GM12872 (cell line): Measurements from ENCODE around the gene TUBB1.

Experiments used
- TF ChIP-seq, protein P1 (sequence below): IDR thresholded peaks from 3 replicates; pipeline ENCODE4 v1.5.1; 2011; ENCODE audit warnings: low read depth, mild to moderate bottlenecking, low read length, moderate library complexity; ENCODE audit not compliant: insufficient read depth

Gene TUBB1

GRCh38 chr20:59055302-59055701 lies 36.1 kb downstream of the TUBB1 start:
- TF ChIP-seq, protein P1, sequence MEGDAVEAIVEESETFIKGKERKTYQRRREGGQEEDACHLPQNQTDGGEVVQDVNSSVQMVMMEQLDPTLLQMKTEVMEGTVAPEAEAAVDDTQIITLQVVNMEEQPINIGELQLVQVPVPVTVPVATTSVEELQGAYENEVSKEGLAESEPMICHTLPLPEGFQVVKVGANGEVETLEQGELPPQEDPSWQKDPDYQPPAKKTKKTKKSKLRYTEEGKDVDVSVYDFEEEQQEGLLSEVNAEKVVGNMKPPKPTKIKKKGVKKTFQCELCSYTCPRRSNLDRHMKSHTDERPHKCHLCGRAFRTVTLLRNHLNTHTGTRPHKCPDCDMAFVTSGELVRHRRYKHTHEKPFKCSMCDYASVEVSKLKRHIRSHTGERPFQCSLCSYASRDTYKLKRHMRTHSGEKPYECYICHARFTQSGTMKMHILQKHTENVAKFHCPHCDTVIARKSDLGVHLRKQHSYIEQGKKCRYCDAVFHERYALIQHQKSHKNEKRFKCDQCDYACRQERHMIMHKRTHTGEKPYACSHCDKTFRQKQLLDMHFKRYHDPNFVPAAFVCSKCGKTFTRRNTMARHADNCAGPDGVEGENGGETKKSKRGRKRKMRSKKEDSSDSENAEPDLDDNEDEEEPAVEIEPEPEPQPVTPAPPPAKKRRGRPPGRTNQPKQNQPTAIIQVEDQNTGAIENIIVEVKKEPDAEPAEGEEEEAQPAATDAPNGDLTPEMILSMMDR = peak; percentile 39; the same call in 1 of the 3 replicates

- TF ChIP-seq, protein P1 = no peak
Measured at GRCh38 chr20:59062081-59062480, 42.9 kb downstream of the TUBB1 start.

DNA sequence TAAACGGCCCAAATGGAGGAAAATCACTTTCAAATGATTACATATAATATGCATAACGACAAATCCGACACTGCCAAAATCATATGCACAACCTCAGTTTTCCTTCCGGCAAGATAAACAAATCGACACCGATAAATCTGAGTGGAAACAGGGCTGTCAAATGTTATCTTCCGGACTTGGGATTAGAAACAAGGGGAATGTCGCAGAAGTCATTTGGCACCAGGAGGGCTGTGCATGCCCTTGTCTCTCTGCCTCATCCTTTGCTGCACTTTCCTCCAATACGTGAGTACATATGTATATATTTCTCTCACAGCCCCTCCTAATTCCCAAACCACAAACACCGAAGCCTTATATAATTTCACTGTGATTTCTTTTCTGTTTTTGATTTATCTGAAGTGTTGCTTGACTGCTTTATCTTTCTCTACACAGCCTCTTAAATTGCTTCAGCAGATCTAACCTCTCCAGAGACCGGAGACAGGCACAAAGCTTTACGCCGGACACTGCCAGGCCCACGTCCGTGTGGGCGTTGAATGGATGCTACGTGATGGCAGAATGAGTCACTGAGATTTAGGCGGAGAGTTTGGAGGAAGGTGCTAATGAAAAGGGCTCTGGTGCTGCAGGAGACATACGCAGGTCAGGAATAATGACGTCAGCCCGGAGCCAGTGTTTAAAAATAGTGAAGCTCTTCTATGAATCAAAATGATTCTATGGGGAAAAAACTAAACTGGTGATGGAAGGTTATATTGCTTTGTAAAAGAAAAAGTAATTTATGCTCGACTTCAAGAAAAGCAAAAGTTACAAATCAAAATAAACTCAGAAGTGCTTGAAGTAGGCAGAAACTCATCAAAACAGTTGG lies 44.4 kb downstream of the TUBB1 start:
- TF ChIP-seq, protein P1 = no peak

DNA sequence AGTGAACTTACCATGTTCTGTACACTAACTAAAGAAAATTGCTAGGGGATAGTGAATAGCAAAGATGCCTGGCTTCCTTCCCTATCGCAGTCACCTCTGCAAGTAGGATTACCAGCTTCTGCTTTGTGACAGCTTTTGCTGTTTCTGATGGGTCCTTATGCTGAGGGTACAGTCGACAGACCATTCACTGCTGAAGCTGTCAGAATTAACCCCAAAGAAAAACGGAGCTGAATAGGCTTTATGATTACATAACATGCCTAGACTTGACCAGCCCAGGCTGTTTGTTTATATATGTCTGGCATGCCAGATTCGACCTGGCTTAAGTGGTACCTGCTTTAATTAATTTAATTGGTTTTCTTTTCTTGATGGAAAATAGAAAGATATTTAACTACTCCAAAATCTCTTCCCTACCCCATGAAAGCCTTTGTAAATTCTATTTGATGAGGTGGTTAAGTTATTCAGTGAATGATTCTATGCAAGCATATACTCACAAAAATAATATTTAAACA lies 45.0 kb downstream of the TUBB1 start:
- TF ChIP-seq, protein P1 = no peak

DNA sequence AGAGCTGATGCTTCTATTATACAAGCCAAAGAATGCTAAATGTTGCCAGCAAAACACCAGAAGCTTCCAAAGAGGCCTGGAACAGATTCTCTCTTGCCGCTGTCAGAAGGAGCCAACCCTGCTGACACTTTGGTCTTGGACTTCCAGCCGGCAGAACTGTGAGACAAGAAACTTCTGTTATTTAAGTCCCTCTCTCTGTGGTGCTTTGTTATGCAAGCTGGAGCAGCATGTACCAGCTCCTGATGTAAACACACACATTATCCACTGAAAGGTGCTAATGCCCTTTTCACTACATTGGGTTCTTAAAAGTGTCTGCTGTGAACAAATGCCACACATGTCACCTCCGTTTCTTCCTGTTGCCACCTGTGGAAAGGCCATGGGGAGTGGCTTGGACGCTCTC lies 49.3 kb downstream of the TUBB1 start:
- TF ChIP-seq, protein P1 = no peak

- TF ChIP-seq, protein P1 = no peak
Measured at GRCh38 chr20:59069026-59069425, 49.8 kb downstream of the TUBB1 start.

GRCh38 chr20:59071216-59071615 lies 52.0 kb downstream of the TUBB1 start:
- TF ChIP-seq, protein P1 = no peak
